Right cardiac atrium (tissue), 5 donors: ENCODE results near the gene BRCC3. TPM values are rescaled to one million over a fixed set of nuclear protein-coding genes. Genes with fewer than 3 reads are reported as not detected.

Experiments
- ATAC-seq, 2 donors: fragments of 200-7000 bp; cut with Tn5 transposase; one replicate each; pipeline versions ENCODE4 v1.8.0 to v1.9.1; 2020; ENCODE audit warnings: moderate library complexity in 2 of 2, mild to moderate bottlenecking in 1 of 2
- DNase-seq, 3 donors: peaks; one replicate each; pipeline ENCODE4 v3.0.0-alpha.2; 2020
- H3K27ac ChIP-seq: one replicate; pipeline ENCODE4 v1.5.1; 2013; ENCODE audit warnings: mild to moderate bottlenecking, low read length, control low read depth, moderate library complexity
- H3K27me3 ChIP-seq: one replicate; pipeline ENCODE4 v1.6.1; 2013; ENCODE audit not compliant: control insufficient read depth, insufficient read depth
- H3K4me1 ChIP-seq: one replicate; pipeline ENCODE4 v1.6.1; 2013; ENCODE audit warnings: low read length; ENCODE audit not compliant: control insufficient read depth, insufficient read depth
- H3K4me3 ChIP-seq: one replicate; pipeline ENCODE4 v1.5.1; 2013; ENCODE audit warnings: low read length, control low read depth
- H3K9me3 ChIP-seq: one replicate; pipeline ENCODE4 v1.6.1; 2013; ENCODE audit warnings: low read length; ENCODE audit not compliant: control insufficient read depth
- WGBS: extraction: QIAGEN DNeasy Blood & Tissue Kit; methylation state at CpG from one replicate; pipeline ENCODE4 v1.1.7; 2013; 5-methylcytosine and 5-hydroxymethylcytosine counted together
- intact Hi-C, 4 donors: fragments of 100-400 bp; cut with DNase I; formaldehyde crosslinking; loops; one replicate each; pipeline versions ENCODE4 v1.11.0 to v1.14.0; 2022 to 2023
- polyA plus RNA-seq: library from polyadenylated mRNA; stranded (reverse); fragments of 200-250 nt; gene quantifications from one replicate; pipeline ENCODE4 v1.2.3, GENCODE V29; 2013
- total RNA-seq, 4 donors: library from RNA; stranded (reverse); fragmentation: NEBNext Ultra II Directional; extraction: Animal tissue kit (Norgen Biotek cat#: 25700); gene quantifications; one replicate each; pipeline ENCODE4 v1.2.1, GENCODE V29; 2021
- donor health status: healthy with polysubstance abuse.
- donor health status: DM: no; HTN: yes; CAD: no.
- donor health status: DM: no; HTN: no; CAD: no.
- donor health status: DM: no; HTN: yes; CAD: no; lungs with severe emphysema.
- donor health status: DM: yes; HTN: yes; CAD: no.

The BRCC3 gene
- total and polyA plus RNA-seq, 5 donors = 6.3 to 15.0 (median 13.3) TPM

DNA sequence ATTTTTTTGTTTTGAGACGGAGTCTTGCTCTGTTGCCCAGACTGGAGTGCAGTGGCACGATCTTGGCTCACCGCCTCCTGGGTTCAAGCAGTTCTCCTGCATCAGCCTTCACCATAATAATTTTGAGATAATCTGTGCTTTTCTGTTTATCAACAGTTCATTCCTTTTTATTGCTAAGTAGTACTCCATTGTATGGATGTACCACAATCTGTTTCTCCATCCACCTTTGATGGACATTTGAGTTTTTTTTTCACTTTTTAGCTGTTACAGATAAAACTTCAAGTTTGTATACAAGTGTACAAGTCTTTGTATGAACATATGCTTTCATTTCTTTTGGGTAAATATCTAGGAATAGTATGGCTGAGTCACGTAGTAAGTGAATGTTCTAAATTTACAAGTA lies 35.6 kb upstream of the BRCC3 start:
- Histone ChIP-seq H3K4me3 (no peak overlapping the region), H3K4me1 (peaks cover 2% of the 10 kb centered on the region), H3K27me3 (no peaks in the 10 kb centered on the region), H3K9me3 (no peaks in the 10 kb centered on the region), H3K27ac (no peak overlapping the region)
- ATAC-seq (no peak), DNase-seq (no peak)
- 95% methylated on average over 4 of the region's 4 CpGs for WGBS
- intact Hi-C loops = no loop called here

- ATAC-seq = no peak
- 81% methylated on average over 6 of the region's 6 CpGs for WGBS
- DNase-seq = no peak
- intact Hi-C loops = no loop called here
- no peaks in the 10 kb centered on the region for H3K27me3 ChIP-seq
- H3K9me3 ChIP-seq = no peaks in the 10 kb centered on the region
- H3K4me3 ChIP-seq = no peak overlapping the region
- H3K4me1 ChIP-seq = peaks cover 6% of the 10 kb centered on the region
- H3K27ac ChIP-seq = no peak overlapping the region
These were observed 25.0 kb upstream of the BRCC3 start for GRCh38 chrX:155046129-155046810.

DNA sequence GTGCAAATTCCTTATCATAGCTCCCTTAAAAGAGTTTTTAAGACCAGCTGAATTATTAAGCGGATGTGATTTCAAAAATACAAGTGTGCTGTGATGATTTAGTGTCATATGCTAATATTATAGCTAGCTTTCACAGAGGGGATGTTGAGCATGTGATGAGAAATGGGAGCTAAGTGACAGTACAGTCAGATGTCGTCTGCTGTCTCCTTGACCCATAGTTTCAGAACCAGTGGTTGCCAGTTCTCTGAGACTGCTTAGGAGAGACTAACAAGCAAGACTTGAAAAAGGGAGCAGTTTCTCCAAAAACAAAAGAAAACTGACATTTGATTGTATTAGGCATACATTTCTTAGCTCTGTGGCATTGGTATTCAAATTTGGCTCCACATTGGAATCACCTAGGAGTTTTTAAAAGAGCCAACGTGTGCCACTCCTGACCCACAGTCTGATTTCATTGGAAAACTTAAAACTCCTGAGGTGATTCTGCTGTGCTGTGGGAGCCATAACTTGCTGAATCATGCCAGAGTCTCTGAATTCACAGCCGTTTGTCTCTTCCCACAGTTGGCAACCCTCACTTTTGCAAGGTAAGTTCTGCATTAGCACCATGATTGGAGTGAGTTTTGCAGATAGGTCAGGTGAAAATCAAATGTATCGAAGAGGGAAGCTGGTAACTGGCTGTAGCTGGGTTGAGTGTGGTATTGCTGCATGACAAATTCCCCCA lies 24.3 kb upstream of the BRCC3 start:
- DNase-seq (no peak), ATAC-seq (no peak)
- Histone ChIP-seq H3K4me1 (peaks cover 6% of the 10 kb centered on the region), H3K9me3 (no peaks in the 10 kb centered on the region), H3K27me3 (no peaks in the 10 kb centered on the region), H3K27ac (no peak overlapping the region), H3K4me3 (no peak overlapping the region)
- 72% methylated on average over 5 of the region's 5 CpGs for WGBS
- intact Hi-C loops = no loop called here

DNA sequence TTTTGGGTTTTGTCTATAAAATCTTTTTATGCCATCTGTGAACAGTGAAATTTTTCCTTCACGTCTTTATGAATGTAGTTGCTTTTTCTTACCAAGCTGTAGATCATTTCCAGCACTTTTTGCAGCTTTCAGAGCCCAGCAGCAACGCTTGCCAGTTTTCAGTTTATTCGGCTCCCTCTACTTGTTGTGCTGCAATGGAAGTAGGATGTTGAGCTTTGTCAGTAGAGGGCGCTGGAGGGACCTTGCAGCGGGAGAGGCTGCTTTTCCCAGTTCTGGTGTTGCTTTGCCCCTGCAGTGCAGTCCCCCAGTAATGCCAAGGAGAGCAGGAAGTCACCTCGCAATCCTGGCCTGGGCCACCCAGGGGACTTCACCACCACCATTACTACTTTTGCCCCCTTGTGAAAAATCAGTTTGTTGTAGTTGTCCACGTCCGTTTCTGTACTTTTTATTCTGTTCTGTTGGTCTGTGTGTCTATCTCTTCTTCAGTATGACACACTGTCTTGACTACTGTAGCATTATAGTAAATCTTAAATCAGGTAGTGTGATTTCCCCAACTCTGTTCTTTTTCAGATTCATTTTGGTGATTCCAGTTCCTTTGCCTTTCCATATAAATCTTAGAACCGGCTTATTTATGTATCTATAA lies 22.2 kb upstream of the BRCC3 start:
- WGBS = 42% methylated on average over 9 of the region's 9 CpGs
- no peaks in the 10 kb centered on the region for H3K27me3 ChIP-seq
- intact Hi-C loops = no loop called here
- H3K27ac ChIP-seq = no peak overlapping the region
- DNase-seq (peak; percentile 28 to 62 (median 59)), ATAC-seq (peak; percentile 72 to 76)
- no peak overlapping the region for H3K4me3 ChIP-seq
- H3K9me3 ChIP-seq = no peaks in the 10 kb centered on the region
- peaks cover 6% of the 10 kb centered on the region for H3K4me1 ChIP-seq

DNA sequence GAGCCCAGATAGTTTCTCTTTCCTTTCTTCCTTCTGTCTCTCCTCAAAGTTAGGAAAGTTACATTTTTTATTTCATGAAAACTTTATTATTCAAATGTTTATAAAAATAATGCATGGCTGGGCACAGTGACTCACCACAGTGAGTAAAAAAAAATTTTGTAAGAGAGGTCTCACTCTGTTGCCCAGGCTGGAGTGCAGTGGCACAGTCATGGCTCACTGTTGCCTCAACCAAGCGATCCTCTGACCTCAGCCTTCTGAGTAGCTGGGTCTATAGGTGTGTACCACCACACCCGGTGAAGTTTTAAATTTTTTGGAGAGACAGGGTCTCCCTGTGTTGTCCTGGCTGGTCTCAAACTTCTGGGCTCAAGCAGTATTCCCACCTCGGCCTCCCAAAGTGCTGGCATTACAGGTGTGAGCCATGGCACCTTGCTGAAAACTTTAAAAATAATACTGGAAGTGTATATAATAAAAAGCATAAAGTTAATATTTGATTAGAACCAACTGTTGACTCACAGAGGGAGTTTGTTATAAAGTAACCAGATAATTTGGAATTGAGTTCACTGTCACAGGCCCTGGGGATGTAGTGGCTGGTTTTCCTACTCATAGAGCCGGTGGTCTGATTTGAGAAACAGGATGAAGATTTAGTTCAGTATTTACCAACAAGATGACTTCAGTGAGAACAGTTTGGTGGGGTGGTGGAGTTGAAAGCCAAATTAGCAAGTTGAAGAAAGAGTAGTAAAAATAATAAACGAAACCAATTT lies 18.4 kb upstream of the BRCC3 start:
- Histone ChIP-seq H3K4me1 (peaks cover 4% of the 10 kb centered on the region), H3K27ac (no peak overlapping the region), H3K9me3 (no peaks in the 10 kb centered on the region), H3K4me3 (no peak overlapping the region), H3K27me3 (no peaks in the 10 kb centered on the region)
- no peak for DNase-seq
- WGBS = 90% methylated on average over 5 of the region's 5 CpGs
- intact Hi-C loops = loop anchor here in 1 of 4 donors (10.0 kb wide), 1 partner anchor 68 kb away; no protein-coding TSS in a partner anchor
- no peak for ATAC-seq

- Histone ChIP-seq H3K9me3 (no peaks in the 10 kb centered on the region), H3K4me3 (no peak overlapping the region), H3K4me1 (peaks cover 4% of the 10 kb centered on the region), H3K27me3 (no peaks in the 10 kb centered on the region), H3K27ac (no peak overlapping the region)
- intact Hi-C loops = loop anchor here in 1 of 4 donors (10.0 kb wide), 1 partner anchor 69 kb away; no protein-coding TSS in a partner anchor
- ATAC-seq = no peak
- 93% methylated on average over 3 of the region's 3 CpGs for WGBS
- no peak for DNase-seq
These were observed 17.7 kb upstream of the BRCC3 start for GRCh38 chrX:155053656-155054055.

- WGBS = 89% methylated on average over 4 of the region's 4 CpGs
- DNase-seq (no peak), ATAC-seq (no peak)
- Histone ChIP-seq H3K4me3 (no peak overlapping the region), H3K27me3 (no peaks in the 10 kb centered on the region), H3K4me1 (peaks cover 2% of the 10 kb centered on the region), H3K27ac (no peak overlapping the region), H3K9me3 (no peaks in the 10 kb centered on the region)
- intact Hi-C loops = loop anchor here in 1 of 4 donors (10.0 kb wide), 1 partner anchor 69 kb away; no protein-coding TSS in a partner anchor
These were observed 17.1 kb upstream of the BRCC3 start for GRCh38 chrX:155054255-155054654.

DNA sequence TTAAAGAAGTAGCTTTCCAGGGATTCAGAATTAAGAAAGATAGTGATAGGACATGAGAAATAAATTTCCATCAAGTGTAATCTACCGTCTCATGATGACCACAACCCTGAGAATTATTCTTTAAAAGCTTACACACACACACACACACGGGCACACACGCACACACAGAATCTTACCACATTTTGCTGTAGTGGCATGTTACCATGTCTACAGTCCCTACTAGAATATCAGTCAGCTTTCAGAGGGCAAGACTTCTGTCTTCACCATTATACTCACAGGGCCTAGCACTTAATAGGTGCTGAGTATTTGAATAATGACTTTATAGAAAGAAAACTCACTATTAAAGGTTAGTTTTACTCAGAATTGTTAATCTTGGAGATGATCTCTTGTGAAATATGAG lies 15.8 kb upstream of the BRCC3 start:
- no peak for DNase-seq
- Histone ChIP-seq H3K4me1 (peaks cover 2% of the 10 kb centered on the region), H3K27ac (no peak overlapping the region), H3K27me3 (no peaks in the 10 kb centered on the region), H3K4me3 (no peak overlapping the region), H3K9me3 (no peaks in the 10 kb centered on the region)
- intact Hi-C loops = loop anchor here in 3 of 4 donors (5.0 to 10.0 kb wide), 3 partner anchors 68 to 73 kb away; no protein-coding TSS in a partner anchor
- WGBS = 93% methylated on average over 3 of the region's 3 CpGs
- ATAC-seq = no peak

DNA sequence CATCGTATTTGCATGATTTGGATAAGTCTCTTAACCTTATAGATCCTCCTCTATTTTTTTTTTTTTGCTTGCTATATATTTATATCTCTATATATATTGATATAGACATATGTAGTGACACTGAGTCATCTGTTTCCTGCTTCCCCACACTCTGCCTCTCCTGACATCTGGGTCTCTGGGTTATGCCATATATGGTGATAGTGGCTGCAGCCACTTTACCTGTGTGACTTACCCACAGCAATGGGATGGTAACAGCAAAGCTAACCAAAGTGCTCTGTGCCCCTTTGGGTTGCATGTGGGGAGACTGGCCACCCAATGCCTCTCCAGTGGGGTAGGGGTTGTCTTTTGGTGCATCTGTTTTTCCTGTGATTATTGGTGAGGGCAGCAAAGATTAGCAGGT lies 14.8 kb upstream of the BRCC3 start:
- DNase-seq (no peak), ATAC-seq (no peak)
- Histone ChIP-seq H3K9me3 (no peaks in the 10 kb centered on the region), H3K4me1 (peaks cover 2% of the 10 kb centered on the region), H3K27ac (no peak overlapping the region), H3K4me3 (no peak overlapping the region), H3K27me3 (no peaks in the 10 kb centered on the region)
- 91% methylated on average over 1 of the region's 1 CpG for WGBS
- intact Hi-C loops = loop anchor here in 3 of 4 donors (5.0 to 10.0 kb wide), 3 partner anchors 69 to 74 kb away; no protein-coding TSS in a partner anchor

DNA sequence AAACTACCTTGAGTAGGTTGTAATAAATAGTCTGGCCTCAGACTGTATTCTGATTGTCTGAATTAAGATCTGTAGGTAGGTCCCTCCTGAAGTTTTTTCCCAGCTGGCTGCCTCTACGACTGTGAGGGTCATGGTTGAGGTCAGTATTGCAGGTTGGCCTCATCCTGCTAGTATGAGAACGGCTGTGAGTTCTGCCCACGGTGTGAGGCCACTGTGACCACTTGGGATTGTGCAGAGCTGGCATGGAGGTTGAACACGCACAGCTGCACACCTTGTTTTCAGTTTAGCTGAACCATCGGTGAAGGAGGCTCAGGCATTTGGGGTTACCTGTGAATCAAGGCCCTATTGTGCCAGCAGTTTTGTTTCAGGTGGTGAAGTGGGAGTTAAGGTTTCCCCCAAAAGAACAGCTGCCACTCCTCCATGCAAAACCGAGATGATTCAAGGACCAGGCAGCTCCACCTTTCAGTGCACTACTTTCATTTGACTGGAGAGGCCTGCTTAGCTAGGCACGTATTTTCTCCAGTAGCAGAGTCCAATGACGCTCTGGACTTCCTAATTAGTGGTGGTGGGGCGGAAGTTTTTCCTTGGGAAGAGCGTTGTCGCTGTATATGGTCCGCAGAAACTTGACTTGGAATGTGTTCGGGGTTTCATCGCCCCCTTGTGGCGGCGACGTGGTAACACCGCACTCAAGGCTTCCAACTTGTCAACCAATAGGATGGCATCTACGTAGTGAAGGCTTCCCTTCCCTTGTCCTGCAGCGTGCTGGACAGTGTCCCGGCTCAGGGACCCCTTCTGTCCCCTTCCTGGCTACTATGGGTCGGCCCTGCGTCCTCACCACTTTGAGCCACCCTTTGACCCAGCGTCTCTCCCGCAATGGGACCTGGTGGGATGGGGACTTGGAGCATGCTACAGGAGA lies 14.2 kb upstream of the BRCC3 start:
- intact Hi-C loops = loop anchor here in 3 of 4 donors (5.0 to 10.0 kb wide), 3 partner anchors 70 to 75 kb away; no protein-coding TSS in a partner anchor

More for the DNA sequence above, 14.2 kb upstream of the BRCC3 start:
- Histone ChIP-seq H3K27ac (peak overlapping the region; percentile 5), H3K27me3 (no peaks in the 10 kb centered on the region), H3K4me3 (no peak overlapping the region), H3K4me1 (peaks cover 2% of the 10 kb centered on the region), H3K9me3 (no peaks in the 10 kb centered on the region)
- DNase-seq (peak; percentile 55 to 84 (median 82)), ATAC-seq (peak; percentile 86 to 91)
- WGBS = 13% methylated on average over 25 of the region's 25 CpGs
